ENCODE results near the gene LRRTM2.

DNA sequence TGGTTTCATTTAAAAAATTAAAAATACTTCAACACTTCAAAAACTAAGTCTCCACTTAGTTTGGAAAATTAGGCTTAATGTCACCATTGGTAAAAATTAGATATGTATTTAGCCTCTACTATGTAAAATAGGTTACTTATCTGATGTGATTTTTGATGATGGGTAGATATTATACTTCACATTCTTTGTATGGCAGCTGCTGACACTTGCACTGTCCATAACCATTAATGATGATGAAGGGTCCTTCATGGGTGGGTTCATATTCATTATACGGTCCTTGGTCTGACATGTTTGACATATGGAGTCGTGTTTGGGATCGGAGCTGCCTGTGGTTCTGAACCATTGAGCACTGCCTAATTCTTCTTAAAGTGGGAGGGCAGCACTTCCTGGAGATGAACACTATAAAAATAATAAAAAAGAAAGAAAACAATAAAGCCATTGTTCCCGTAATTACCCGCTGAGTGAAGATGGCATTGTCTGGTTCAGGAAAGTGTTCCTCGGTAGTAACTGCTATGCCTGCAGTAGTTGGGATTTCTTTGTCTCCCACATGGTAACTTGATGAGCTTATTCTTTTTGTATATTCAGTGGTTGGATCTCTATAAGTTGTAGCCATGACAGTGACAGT lies 2.2 kb downstream of the LRRTM2 start:
- TF ChIP-seq POLR2A (IDR thresholded peaks at IDR 0.05; ENCODE audit: low read depth, low read length), result no peak
- TF ChIP-seq, protein P1, sequence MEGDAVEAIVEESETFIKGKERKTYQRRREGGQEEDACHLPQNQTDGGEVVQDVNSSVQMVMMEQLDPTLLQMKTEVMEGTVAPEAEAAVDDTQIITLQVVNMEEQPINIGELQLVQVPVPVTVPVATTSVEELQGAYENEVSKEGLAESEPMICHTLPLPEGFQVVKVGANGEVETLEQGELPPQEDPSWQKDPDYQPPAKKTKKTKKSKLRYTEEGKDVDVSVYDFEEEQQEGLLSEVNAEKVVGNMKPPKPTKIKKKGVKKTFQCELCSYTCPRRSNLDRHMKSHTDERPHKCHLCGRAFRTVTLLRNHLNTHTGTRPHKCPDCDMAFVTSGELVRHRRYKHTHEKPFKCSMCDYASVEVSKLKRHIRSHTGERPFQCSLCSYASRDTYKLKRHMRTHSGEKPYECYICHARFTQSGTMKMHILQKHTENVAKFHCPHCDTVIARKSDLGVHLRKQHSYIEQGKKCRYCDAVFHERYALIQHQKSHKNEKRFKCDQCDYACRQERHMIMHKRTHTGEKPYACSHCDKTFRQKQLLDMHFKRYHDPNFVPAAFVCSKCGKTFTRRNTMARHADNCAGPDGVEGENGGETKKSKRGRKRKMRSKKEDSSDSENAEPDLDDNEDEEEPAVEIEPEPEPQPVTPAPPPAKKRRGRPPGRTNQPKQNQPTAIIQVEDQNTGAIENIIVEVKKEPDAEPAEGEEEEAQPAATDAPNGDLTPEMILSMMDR (IDR thresholded peaks at IDR 0.05; ENCODE audit: extremely low read depth in 1 of 2, insufficient read depth in 1 of 2, low read depth in 1 of 2, low read length in 2 of 2), result no peak
- TF ChIP-seq, protein P2, sequence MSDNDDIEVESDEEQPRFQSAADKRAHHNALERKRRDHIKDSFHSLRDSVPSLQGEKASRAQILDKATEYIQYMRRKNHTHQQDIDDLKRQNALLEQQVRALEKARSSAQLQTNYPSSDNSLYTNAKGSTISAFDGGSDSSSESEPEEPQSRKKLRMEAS (IDR thresholded peaks at IDR 0.05; ENCODE audit: insufficient read depth, insufficient read length), result no peak
- TF ChIP-seq POLR2AphosphoS5 (IDR thresholded peaks at IDR 0.05; ENCODE audit: insufficient read depth, low read depth, low read length), result no peak
- TF ChIP-seq FOS (IDR thresholded peaks at IDR 0.05; ENCODE audit: borderline replicate concordance, insufficient read depth, low read length), result no peak
- no peak for TF ChIP-seq EZH2 (IDR thresholded peaks at IDR 0.05; ENCODE audit: borderline replicate concordance, low read depth, low read length, severe bottlenecking)
- TF ChIP-seq MYC (IDR thresholded peaks at IDR 0.05; ENCODE audit: low read depth, low read length), result no peak
- no peak for TF ChIP-seq GATA2 (IDR thresholded peaks at IDR 0.05; ENCODE audit: insufficient read depth, insufficient read length, low read depth, low read length)
- TF ChIP-seq JUN (IDR thresholded peaks at IDR 0.05; ENCODE audit: borderline replicate concordance, insufficient read depth, insufficient read length, low read depth), result no peak

All from endothelial cell of umbilical vein (primary cell).